ENCODE results near the gene RNF214.

- no peak for TF ChIP-seq CTCF (conservative IDR thresholded peaks at IDR 0.05; ENCODE audit: low read depth, low read length)
- TF ChIP-seq EZH2 (IDR thresholded peaks at IDR 0.05; ENCODE audit: borderline replicate concordance, low read depth, low read length, poor library complexity, severe bottlenecking) = no peak
Measured at GRCh38 chr11:117265745-117266144, 33.3 kb downstream of the RNF214 start.
